Endothelial cell (in vitro differentiated cells): ENCODE results near the gene SGPP2. TPM values are rescaled to one million over a fixed set of nuclear protein-coding genes. Genes with fewer than 3 reads are reported as not detected.

Experiments used
- DNase-seq: peaks from one replicate; pipeline ENCODE4 v3.0.0; 2021; ENCODE audit warnings: low spot score
- H3K27ac Mint-ChIP-seq: one replicate; pipeline ENCODE4 v1.8.0; 2021; ENCODE audit warnings: mixed read lengths, inconsistent platforms; ENCODE audit not compliant: unreplicated experiment
- H3K27me3 Mint-ChIP-seq: one replicate; pipeline ENCODE4 v1.8.0; 2021; ENCODE audit warnings: mild to moderate bottlenecking, moderate library complexity, mixed read lengths, inconsistent platforms; ENCODE audit not compliant: unreplicated experiment
- H3K36me3 Mint-ChIP-seq: one replicate; pipeline ENCODE4 v1.8.0; 2021; ENCODE audit warnings: mild to moderate bottlenecking, low read depth, mixed read lengths, inconsistent platforms; ENCODE audit not compliant: unreplicated experiment
- H3K4me1 Mint-ChIP-seq: one replicate; pipeline ENCODE4 v1.8.0; 2021; ENCODE audit warnings: mild to moderate bottlenecking, mixed read lengths, inconsistent platforms; ENCODE audit not compliant: unreplicated experiment
- H3K4me3 Mint-ChIP-seq: one replicate; pipeline ENCODE4 v1.8.0; 2021; ENCODE audit warnings: mild to moderate bottlenecking, mixed read lengths, inconsistent platforms; ENCODE audit not compliant: unreplicated experiment
- H3K9me3 Mint-ChIP-seq: one replicate; pipeline ENCODE4 v1.8.0; 2021; ENCODE audit warnings: mixed read lengths, inconsistent platforms; ENCODE audit not compliant: unreplicated experiment
- total RNA-seq: library from RNA; stranded (reverse); fragmentation: NEBNext Ultra II Directional; extraction: Animal tissue kit (Norgen Biotek cat#: 25700); gene quantifications from one replicate; pipeline ENCODE4 v1.2.1, GENCODE V29; 2021; ENCODE audit not compliant: unreplicated experiment
- TF ChIP-seq, protein P1 (sequence below): fragments of 200-600 bp; sonication (generic); IDR thresholded peaks from one replicate; pipeline ENCODE4 v1.5.0; 2021; ENCODE audit warnings: antibody characterized with exemption; ENCODE audit not compliant: unreplicated experiment

Gene SGPP2
- total RNA-seq, 1 donor from 2014 or later, result not detected

GRCh38 chr2:222440673-222441422, 16.5 kb downstream of the SGPP2 start:
- Mint-ChIP-seq H3K36me3 (no peaks in the 10 kb centered on the region), H3K4me1 (no peaks in the 10 kb centered on the region)

DNA sequence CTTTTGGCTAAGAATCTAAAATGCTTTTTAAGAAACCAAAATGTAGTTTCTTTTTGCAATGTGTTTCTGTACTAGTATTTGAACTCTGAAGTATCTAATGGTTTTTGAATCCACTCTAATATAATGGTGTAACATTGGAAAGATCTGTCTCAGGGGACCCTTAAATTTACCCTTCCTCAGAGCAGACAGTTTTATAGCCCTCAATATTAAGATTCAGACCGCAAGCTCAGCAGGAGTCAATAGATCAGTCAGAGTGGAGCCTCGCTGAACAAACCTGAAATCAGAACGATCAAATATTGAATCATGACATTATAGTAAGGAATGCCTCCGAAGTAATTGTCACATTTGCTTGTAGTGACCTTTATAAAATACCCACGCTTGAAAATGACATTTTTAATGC, 18.3 kb downstream of the SGPP2 start:
- no peak overlapping the region for H3K4me3 Mint-ChIP-seq
- no peaks in the 10 kb centered on the region for H3K27me3 Mint-ChIP-seq
- no peaks in the 10 kb centered on the region for H3K4me1 Mint-ChIP-seq
- no peaks in the 10 kb centered on the region for H3K9me3 Mint-ChIP-seq
- no peak for DNase-seq
- TF ChIP-seq, protein P1, sequence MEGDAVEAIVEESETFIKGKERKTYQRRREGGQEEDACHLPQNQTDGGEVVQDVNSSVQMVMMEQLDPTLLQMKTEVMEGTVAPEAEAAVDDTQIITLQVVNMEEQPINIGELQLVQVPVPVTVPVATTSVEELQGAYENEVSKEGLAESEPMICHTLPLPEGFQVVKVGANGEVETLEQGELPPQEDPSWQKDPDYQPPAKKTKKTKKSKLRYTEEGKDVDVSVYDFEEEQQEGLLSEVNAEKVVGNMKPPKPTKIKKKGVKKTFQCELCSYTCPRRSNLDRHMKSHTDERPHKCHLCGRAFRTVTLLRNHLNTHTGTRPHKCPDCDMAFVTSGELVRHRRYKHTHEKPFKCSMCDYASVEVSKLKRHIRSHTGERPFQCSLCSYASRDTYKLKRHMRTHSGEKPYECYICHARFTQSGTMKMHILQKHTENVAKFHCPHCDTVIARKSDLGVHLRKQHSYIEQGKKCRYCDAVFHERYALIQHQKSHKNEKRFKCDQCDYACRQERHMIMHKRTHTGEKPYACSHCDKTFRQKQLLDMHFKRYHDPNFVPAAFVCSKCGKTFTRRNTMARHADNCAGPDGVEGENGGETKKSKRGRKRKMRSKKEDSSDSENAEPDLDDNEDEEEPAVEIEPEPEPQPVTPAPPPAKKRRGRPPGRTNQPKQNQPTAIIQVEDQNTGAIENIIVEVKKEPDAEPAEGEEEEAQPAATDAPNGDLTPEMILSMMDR, result no peak
- no peak overlapping the region for H3K27ac Mint-ChIP-seq
- H3K36me3 Mint-ChIP-seq, result no peaks in the 10 kb centered on the region

More at GRCh38 chr2:222440673-222441422, 16.5 kb downstream of the SGPP2 start:
- no peak for DNase-seq
- Mint-ChIP-seq H3K27ac (no peak overlapping the region), H3K9me3 (no peaks in the 10 kb centered on the region), H3K27me3 (no peaks in the 10 kb centered on the region), H3K4me3 (no peak overlapping the region)
- TF ChIP-seq, protein P1, result no peak

DNA sequence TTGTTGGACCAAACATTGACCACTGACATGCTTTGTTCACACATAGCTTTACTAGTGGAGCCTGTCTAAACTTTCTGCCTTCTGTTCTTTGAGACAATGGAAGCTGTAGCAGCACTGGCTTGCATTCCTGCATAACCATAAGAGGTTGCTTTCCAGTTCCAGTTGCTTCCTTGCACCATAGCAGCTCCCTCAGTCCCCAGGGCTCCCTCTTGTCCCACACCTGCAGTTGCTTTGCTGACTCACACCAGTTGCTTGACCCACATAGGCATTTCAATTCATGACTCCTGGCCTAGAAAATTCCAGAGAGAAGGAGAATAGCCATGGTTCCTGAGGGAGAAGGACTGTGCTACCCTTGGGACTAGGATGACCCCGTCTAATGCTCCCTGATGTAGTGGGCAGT, 20.9 kb downstream of the SGPP2 start:
- no peak overlapping the region for H3K4me3 Mint-ChIP-seq
- DNase-seq, result no peak
- peaks cover 7% of the 10 kb centered on the region for H3K4me1 Mint-ChIP-seq
- H3K27ac Mint-ChIP-seq, result no peak overlapping the region
- H3K36me3 Mint-ChIP-seq, result no peaks in the 10 kb centered on the region
- H3K27me3 Mint-ChIP-seq, result peaks cover 4% of the 10 kb centered on the region
- TF ChIP-seq, protein P1, result no peak
- H3K9me3 Mint-ChIP-seq, result no peaks in the 10 kb centered on the region

DNA sequence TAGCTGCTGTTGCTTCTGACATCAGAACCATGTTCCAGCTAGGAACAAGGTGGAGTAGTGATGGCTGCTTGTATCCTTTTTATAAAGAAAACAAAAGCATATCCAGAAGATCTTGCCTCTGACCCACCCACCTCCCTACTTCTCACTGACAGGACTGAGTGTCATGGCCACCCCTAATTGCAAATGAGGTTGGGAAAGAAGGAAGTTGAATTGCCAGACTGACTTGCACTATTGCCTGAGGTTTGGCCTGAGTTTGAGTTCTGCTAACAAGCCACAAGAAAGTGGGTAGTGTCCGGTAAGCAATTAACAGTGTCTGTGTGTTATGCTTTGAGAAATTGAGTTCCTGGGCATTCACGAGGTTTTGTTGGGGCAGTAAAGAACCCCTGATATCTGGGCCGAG, 22.8 kb downstream of the SGPP2 start:
- TF ChIP-seq, protein P1, result no peak
- Mint-ChIP-seq H3K27ac (no peak overlapping the region), H3K36me3 (no peaks in the 10 kb centered on the region), H3K4me3 (no peak overlapping the region), H3K27me3 (peaks cover 4% of the 10 kb centered on the region), H3K9me3 (no peaks in the 10 kb centered on the region), H3K4me1 (peaks cover 7% of the 10 kb centered on the region)
- no peak for DNase-seq

- no peaks in the 10 kb centered on the region for H3K36me3 Mint-ChIP-seq
- peaks cover 4% of the 10 kb centered on the region for H3K27me3 Mint-ChIP-seq
- H3K4me3 Mint-ChIP-seq, result no peak overlapping the region
- no peaks in the 10 kb centered on the region for H3K9me3 Mint-ChIP-seq
- H3K4me1 Mint-ChIP-seq, result peaks cover 7% of the 10 kb centered on the region
- DNase-seq, result no peak
- no peak overlapping the region for H3K27ac Mint-ChIP-seq
- TF ChIP-seq, protein P1, result no peak
These were observed 24.4 kb downstream of the SGPP2 start for GRCh38 chr2:222448748-222449181.
